DND-41 (cell line): ENCODE data around the gene ACP2.
"Not testable (repeated sequence)": the region's sequence is repeated elsewhere in the genome, so short reads cannot be mapped to it uniquely, and the experiment has no call there.

Experiments used
- EZH2 ChIP-seq: IDR thresholded peaks from 3 replicates; pipeline ENCODE4 v1.6.1; 2012; ENCODE audit warnings: borderline replicate concordance, low read depth, mild to moderate bottlenecking, moderate library complexity, low read length, inconsistent platforms; ENCODE audit not compliant: severe bottlenecking
- TF ChIP-seq, protein P1 (sequence below): IDR thresholded peaks from 2 replicates; pipeline ENCODE4 v1.5.1; 2012; ENCODE audit warnings: borderline replicate concordance, low read length, moderate library complexity, mild to moderate bottlenecking; ENCODE audit not compliant: poor library complexity, severe bottlenecking; ENCODE audit errors: extremely low read depth

DNA sequence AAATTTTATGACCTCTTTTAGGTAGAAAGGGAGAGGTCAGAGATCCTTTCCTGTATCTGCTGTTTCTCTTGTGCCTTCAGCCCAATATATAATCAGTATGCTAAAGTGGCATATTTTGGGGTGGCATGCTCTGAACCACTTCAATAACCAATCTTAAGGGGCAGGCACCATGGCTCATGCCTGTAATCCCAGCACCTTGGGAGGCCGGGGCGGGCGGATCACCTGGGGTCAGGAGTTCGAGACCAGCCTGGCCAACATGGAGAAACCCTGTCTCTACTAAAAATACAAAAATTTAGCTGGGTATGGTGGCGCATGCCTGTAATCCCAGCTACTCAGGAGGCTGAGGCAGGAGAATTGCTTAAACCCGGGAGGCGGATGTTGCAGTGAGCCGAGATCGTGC lies 50.5 kb downstream of the ACP2 start:
- TF ChIP-seq EZH2 = not testable (repeated sequence)
- TF ChIP-seq, protein P1, sequence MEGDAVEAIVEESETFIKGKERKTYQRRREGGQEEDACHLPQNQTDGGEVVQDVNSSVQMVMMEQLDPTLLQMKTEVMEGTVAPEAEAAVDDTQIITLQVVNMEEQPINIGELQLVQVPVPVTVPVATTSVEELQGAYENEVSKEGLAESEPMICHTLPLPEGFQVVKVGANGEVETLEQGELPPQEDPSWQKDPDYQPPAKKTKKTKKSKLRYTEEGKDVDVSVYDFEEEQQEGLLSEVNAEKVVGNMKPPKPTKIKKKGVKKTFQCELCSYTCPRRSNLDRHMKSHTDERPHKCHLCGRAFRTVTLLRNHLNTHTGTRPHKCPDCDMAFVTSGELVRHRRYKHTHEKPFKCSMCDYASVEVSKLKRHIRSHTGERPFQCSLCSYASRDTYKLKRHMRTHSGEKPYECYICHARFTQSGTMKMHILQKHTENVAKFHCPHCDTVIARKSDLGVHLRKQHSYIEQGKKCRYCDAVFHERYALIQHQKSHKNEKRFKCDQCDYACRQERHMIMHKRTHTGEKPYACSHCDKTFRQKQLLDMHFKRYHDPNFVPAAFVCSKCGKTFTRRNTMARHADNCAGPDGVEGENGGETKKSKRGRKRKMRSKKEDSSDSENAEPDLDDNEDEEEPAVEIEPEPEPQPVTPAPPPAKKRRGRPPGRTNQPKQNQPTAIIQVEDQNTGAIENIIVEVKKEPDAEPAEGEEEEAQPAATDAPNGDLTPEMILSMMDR = not testable (repeated sequence)
